ENCODE data around the gene CSTF1.

Gene CSTF1

DNA sequence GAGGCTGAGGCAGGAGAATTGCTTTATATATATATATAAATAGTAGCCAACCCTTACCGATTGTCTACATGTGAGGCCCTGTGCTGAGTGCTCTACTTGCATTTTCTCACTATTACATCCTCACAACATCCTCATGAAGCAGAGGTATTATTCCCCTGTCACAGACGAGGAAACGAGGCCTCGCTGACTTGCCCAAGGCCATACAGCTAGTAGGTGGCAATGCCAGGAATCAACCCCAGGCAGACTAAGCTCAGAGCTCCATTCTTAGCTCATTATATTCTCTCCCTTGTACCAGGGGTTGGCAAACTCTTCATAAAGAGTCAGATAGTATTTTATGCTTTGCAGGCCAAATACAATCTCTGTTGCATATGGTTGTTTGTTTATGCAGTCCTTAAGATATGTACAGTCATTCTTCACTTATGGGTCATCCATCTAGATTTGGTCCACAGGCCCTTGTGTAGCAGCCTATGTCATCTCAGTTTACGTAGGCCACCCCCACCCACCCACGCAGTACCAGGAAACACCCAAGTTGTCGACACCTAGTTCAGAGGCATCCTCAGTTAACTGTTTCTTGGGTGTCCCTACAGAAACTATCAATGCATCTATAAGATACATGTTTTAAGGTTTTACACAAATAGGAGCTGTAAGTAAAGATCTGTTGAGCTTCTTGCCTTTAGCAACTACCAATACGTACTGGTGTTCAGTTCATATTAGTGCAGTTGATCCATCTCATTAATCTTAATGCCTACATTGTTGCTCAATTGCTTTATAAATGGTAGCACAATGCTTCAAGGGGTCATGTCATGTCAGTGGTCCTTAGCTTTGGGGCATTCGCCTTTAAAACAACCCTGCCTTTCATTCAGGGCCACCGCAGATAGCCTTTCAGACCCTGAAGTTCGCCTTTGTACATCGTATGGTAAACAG, 22.7 kb downstream of the CSTF1 start:
- Histone ChIP-seq H3K4me3 (ENCODE audit: insufficient read depth, low read length, poor library complexity, severe bottlenecking) (no peak overlapping the region), H3K9ac (ENCODE audit: low read length) (no peak overlapping the region), H3K4me2 (ENCODE audit: low read depth, low read length, poor library complexity, severe bottlenecking) (no peak overlapping the region), H3K79me2 (ENCODE audit: insufficient read depth, low read length) (no peaks in the 10 kb centered on the region), H3K9me2 (replicated peaks; ENCODE audit: insufficient read depth, low read length) (no peaks in the 10 kb centered on the region), H3K27ac (ENCODE audit: low read depth, low read length) (no peak overlapping the region), H3K36me3 (ENCODE audit: low read length) (no peaks in the 10 kb centered on the region), H3F3A (ENCODE audit: insufficient read depth) (no peaks in the 10 kb centered on the region; the same call in 1 of the 2 replicates), H4K20me1 (ENCODE audit: low read depth, low read length) (no peaks in the 10 kb centered on the region), H3K9me3 (ENCODE audit: insufficient read depth, low read length) (no peaks in the 10 kb centered on the region), H2AFZ (ENCODE audit: low read depth, low read length, severe bottlenecking) (no peak overlapping the region), H3K27me3 (ENCODE audit: low read length) (no peaks in the 10 kb centered on the region)
- TF ChIP-seq, protein P1, sequence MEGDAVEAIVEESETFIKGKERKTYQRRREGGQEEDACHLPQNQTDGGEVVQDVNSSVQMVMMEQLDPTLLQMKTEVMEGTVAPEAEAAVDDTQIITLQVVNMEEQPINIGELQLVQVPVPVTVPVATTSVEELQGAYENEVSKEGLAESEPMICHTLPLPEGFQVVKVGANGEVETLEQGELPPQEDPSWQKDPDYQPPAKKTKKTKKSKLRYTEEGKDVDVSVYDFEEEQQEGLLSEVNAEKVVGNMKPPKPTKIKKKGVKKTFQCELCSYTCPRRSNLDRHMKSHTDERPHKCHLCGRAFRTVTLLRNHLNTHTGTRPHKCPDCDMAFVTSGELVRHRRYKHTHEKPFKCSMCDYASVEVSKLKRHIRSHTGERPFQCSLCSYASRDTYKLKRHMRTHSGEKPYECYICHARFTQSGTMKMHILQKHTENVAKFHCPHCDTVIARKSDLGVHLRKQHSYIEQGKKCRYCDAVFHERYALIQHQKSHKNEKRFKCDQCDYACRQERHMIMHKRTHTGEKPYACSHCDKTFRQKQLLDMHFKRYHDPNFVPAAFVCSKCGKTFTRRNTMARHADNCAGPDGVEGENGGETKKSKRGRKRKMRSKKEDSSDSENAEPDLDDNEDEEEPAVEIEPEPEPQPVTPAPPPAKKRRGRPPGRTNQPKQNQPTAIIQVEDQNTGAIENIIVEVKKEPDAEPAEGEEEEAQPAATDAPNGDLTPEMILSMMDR (IDR thresholded peaks at IDR 0.05; ENCODE audit: insufficient read depth, low read length, poor library complexity, severe bottlenecking), result no peak
- TF ChIP-seq EZH2phosphoT487 (conservative IDR thresholded peaks at IDR 0.05; ENCODE audit: low read length), result no peak

DNA sequence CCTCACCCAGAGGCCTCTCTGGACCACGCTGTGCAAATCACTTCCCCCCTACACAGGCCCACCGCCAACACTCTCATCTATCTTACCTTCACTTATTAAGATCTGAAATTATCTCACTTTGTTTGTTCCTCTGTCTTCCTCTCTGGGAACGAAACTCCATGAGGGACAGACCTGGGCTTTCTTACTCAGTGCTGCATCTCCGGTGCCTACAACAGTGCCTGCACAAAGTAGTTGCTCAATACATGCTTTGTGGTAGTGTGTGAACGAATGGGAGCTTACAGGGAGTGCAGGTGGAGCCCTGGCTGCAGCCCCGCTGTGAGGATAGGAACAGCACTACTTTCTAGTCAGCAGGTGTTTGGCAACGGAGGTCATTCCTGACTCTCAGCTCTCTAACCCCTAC, 25.0 kb downstream of the CSTF1 start:
- H3K9me2 ChIP-seq (replicated peaks; ENCODE audit: insufficient read depth, low read length), result no peaks in the 10 kb centered on the region
- H3K4me2 ChIP-seq (ENCODE audit: low read depth, low read length, poor library complexity, severe bottlenecking), result no peak overlapping the region
- H3K27ac ChIP-seq (ENCODE audit: low read depth, low read length), result no peak overlapping the region
- H3K4me3 ChIP-seq (ENCODE audit: insufficient read depth, low read length, poor library complexity, severe bottlenecking), result no peak overlapping the region
- H3F3A ChIP-seq (ENCODE audit: insufficient read depth), result no peaks in the 10 kb centered on the region; the same call in 1 of the 2 replicates
- H3K9ac ChIP-seq (ENCODE audit: low read length), result no peak overlapping the region
- no peak for TF ChIP-seq EZH2phosphoT487 (conservative IDR thresholded peaks at IDR 0.05; ENCODE audit: low read length)
- TF ChIP-seq, protein P1 (IDR thresholded peaks at IDR 0.05; ENCODE audit: insufficient read depth, low read length, poor library complexity, severe bottlenecking), result no peak
- no peaks in the 10 kb centered on the region for H3K27me3 ChIP-seq (ENCODE audit: low read length)
- H3K79me2 ChIP-seq (ENCODE audit: insufficient read depth, low read length), result no peaks in the 10 kb centered on the region
- no peaks in the 10 kb centered on the region for H3K9me3 ChIP-seq (ENCODE audit: insufficient read depth, low read length)
- no peaks in the 10 kb centered on the region for H3K36me3 ChIP-seq (ENCODE audit: low read length)
- no peaks in the 10 kb centered on the region for H4K20me1 ChIP-seq (ENCODE audit: low read depth, low read length)
- H2AFZ ChIP-seq (ENCODE audit: low read depth, low read length, severe bottlenecking), result no peak overlapping the region

DNA sequence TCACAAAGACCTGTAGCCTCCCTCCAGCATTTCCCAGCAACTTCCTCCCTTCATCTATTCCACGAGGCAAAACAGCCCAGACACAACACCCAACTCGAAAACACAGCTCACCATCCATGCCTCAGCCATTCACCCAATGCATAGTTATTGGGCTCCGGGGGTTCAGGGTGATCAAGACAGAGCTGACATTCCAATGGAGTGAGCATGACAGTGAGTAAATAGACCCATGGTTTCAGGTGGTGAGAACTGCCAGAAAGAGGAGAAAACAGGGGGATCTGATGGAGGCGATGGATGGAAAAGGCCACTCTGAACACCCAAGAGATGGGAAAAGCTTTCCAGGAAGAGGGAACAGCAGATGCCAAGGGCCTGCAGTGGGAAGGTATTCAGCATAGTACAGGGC, 25.5 kb downstream of the CSTF1 start:
- no peaks in the 10 kb centered on the region for H3K9me2 ChIP-seq (replicated peaks; ENCODE audit: insufficient read depth, low read length)
- no peaks in the 10 kb centered on the region for H3K27me3 ChIP-seq (ENCODE audit: low read length)
- no peak for TF ChIP-seq EZH2phosphoT487 (conservative IDR thresholded peaks at IDR 0.05; ENCODE audit: low read length)
- TF ChIP-seq, protein P1 (IDR thresholded peaks at IDR 0.05; ENCODE audit: insufficient read depth, low read length, poor library complexity, severe bottlenecking), result no peak
- no peaks in the 10 kb centered on the region for H4K20me1 ChIP-seq (ENCODE audit: low read depth, low read length)
- no peaks in the 10 kb centered on the region for H3K9me3 ChIP-seq (ENCODE audit: insufficient read depth, low read length)
- H3K36me3 ChIP-seq (ENCODE audit: low read length), result no peaks in the 10 kb centered on the region
- no peak overlapping the region for H3K4me2 ChIP-seq (ENCODE audit: low read depth, low read length, poor library complexity, severe bottlenecking)
- H3K4me3 ChIP-seq (ENCODE audit: insufficient read depth, low read length, poor library complexity, severe bottlenecking), result no peak overlapping the region
- H3F3A ChIP-seq (ENCODE audit: insufficient read depth), result no peaks in the 10 kb centered on the region
- H3K9ac ChIP-seq (ENCODE audit: low read length), result no peak overlapping the region
- H2AFZ ChIP-seq (ENCODE audit: low read depth, low read length, severe bottlenecking), result no peak overlapping the region
- no peak overlapping the region for H3K27ac ChIP-seq (ENCODE audit: low read depth, low read length)
- H3K79me2 ChIP-seq (ENCODE audit: insufficient read depth, low read length), result no peaks in the 10 kb centered on the region

Measured in SU-DHL-6 (cell line).